H1 (cell line): Measurements from ENCODE around the gene DIP2C. TPM values are rescaled to one million over a fixed set of nuclear protein-coding genes. Genes with fewer than 3 reads are reported as not detected.

Source experiments
- CTCF ChIA-PET: fragments of 300-600 bp; sonication (Branson Sonifier 250); formaldehyde crosslinking; loops from one replicate; lab custom pipeline; 2021; ENCODE audit not compliant: partially characterized antibody; lab: Charles Lee
- POLR2A ChIA-PET: fragments of 300-600 bp; sonication (Branson Sonifier 250); formaldehyde crosslinking; loops from one replicate; lab custom pipeline; 2021; ENCODE audit warnings: inconsistent platforms; ENCODE audit not compliant: partially characterized antibody; lab: Charles Lee
- DNase-seq, 2 experiments: peaks; one replicate each; pipeline versions ENCODE4 v3.0.0 to v3.0.0-alpha.2; 2010 to 2022; ENCODE audit warnings: low spot score in 2 of 2, low read depth in 1 of 2, mixed read lengths in 1 of 2
- FAIRE-seq: peaks from 2 replicates; lab custom pipeline; 2011; peaks lifted over from hg19 to GRCh38; lab: Jason Lieb, UNC
- H2AFZ ChIP-seq: 2 replicates; pipeline ENCODE4 v1.8.1; 2012; ENCODE audit warnings: low read length, inconsistent platforms
- H2AK5ac ChIP-seq: 2 replicates; pipeline ENCODE4 v1.6.1; 2013; ENCODE audit warnings: low read depth, low read length
- H2BK120ac ChIP-seq: replicated peaks from 2 replicates; pipeline ENCODE3; 2013; ENCODE audit warnings: low read depth, low read length, inconsistent platforms
- H2BK12ac ChIP-seq: 2 replicates; pipeline ENCODE4 v1.6.1; 2013; ENCODE audit warnings: low read depth, low read length
- H2BK15ac ChIP-seq: 2 replicates; pipeline ENCODE4 v1.6.1; 2013; ENCODE audit warnings: low read length
- H2BK20ac ChIP-seq: 2 replicates; pipeline ENCODE4 v1.6.1; 2013; ENCODE audit warnings: low read length
- H2BK5ac ChIP-seq: 2 replicates; pipeline ENCODE4 v1.6.1; 2013; ENCODE audit warnings: low read depth, low read length
- H3K14ac ChIP-seq: 2 replicates; pipeline ENCODE4 v1.6.1; 2013; ENCODE audit warnings: inconsistent platforms; ENCODE audit not compliant: insufficient read length
- H3K18ac ChIP-seq: 2 replicates; pipeline ENCODE4 v1.6.1; 2013; ENCODE audit warnings: low read length; ENCODE audit errors: extremely low read depth
- H3K23ac ChIP-seq: 2 replicates; pipeline ENCODE4 v1.6.1; 2013; ENCODE audit warnings: inconsistent platforms; ENCODE audit not compliant: insufficient read length
- H3K23me2 ChIP-seq: 2 replicates; pipeline ENCODE4 v1.6.1; 2013; ENCODE audit warnings: low read depth, low read length
- H3K27ac ChIP-seq: 2 replicates; pipeline ENCODE4 v1.6.1; 2011; ENCODE audit warnings: low read depth, low read length, inconsistent platforms
- H3K27me3 ChIP-seq, 4 experiments: replicated peaks in 1 of 4; 1 replicate in 1 of 4; 2 replicates in 3 of 4; pipeline versions ENCODE4 v1.6.1 to v1.8.1; 2011 to 2013; ENCODE audit warnings: low read length in 3 of 4, mild to moderate bottlenecking in 3 of 4, inconsistent platforms in 2 of 4, mixed read lengths in 2 of 4, moderate library complexity in 1 of 4; ENCODE audit not compliant: control insufficient read depth in 3 of 4, insufficient read depth in 3 of 4; ENCODE audit errors: extremely low read depth in 1 of 4
- H3K36me3 ChIP-seq, 4 experiments: 2 replicates each; pipeline versions ENCODE4 v1.6.1 to v1.8.1; 2011 to 2013; ENCODE audit warnings: mild to moderate bottlenecking in 4 of 4, low read length in 3 of 4, moderate library complexity in 2 of 4, control low read depth in 1 of 4, inconsistent platforms in 1 of 4; ENCODE audit not compliant: insufficient read depth in 4 of 4, control insufficient read depth in 2 of 4
- H3K4ac ChIP-seq: replicated peaks from 2 replicates; pipeline ENCODE3; 2013; ENCODE audit warnings: low read length, low read depth, mixed read lengths, inconsistent platforms; ENCODE audit not compliant: insufficient read length
- H3K4me1 ChIP-seq, 4 experiments: replicated peaks in 1 of 4; 1 replicate in 1 of 4; 2 replicates in 3 of 4; pipeline versions ENCODE4 v1.6.1 to v1.8.1; 2011 to 2013; ENCODE audit warnings: low read length in 3 of 4, inconsistent platforms in 2 of 4, mixed read lengths in 1 of 4; ENCODE audit not compliant: insufficient read depth in 4 of 4, control insufficient read depth in 3 of 4
- H3K4me2 ChIP-seq, 2 experiments: 2 replicates each; pipeline versions ENCODE4 v1.6.1 to v1.8.1; 2011 to 2013; ENCODE audit warnings: low read depth in 2 of 2, low read length in 2 of 2, control low read depth in 1 of 2, inconsistent platforms in 1 of 2, mild to moderate bottlenecking in 1 of 2; ENCODE audit not compliant: insufficient read depth in 1 of 2
- H3K4me3 ChIP-seq, 4 experiments: fragments of 200-600, 300-600 bp in 1 of 4; sonication (generic), shearing (Covaris generic), sonication (Bioruptor Twin) in 1 of 4; 2 replicates each; pipeline versions ENCODE4 v1.5.1 to v1.8.1; 2011 to 2016; ENCODE audit warnings: low read length in 4 of 4, low read depth in 3 of 4, control low read depth in 2 of 4, inconsistent platforms in 2 of 4, mild to moderate bottlenecking in 2 of 4, mixed read lengths in 1 of 4, moderate library complexity in 1 of 4; ENCODE audit not compliant: insufficient read depth in 2 of 4; ENCODE audit errors: extremely low read depth in 1 of 4
- H3K56ac ChIP-seq: replicated peaks from 2 replicates; pipeline ENCODE3; 2013; ENCODE audit warnings: low read depth, mild to moderate bottlenecking, mixed read lengths, low read length, inconsistent platforms; ENCODE audit not compliant: insufficient read length
- H3K79me1 ChIP-seq: 2 replicates; pipeline ENCODE4 v1.6.1; 2013; ENCODE audit warnings: low read depth, low read length, control low read depth
- H3K79me2 ChIP-seq, 2 experiments: 2 replicates each; pipeline versions ENCODE4 v1.6.1 to v1.8.1; 2012 to 2013; ENCODE audit warnings: low read length in 2 of 2, mild to moderate bottlenecking in 2 of 2, inconsistent platforms in 1 of 2; ENCODE audit not compliant: insufficient read depth in 2 of 2, control insufficient read depth in 1 of 2
- H3K9ac ChIP-seq, 4 experiments: replicated peaks in 1 of 4; 1 replicate in 1 of 4; 2 replicates in 3 of 4; pipeline versions ENCODE4 v1.6.1 to v1.8.1; 2011 to 2013; ENCODE audit warnings: low read depth in 3 of 4, low read length in 3 of 4, control low read depth in 2 of 4, mild to moderate bottlenecking in 2 of 4, moderate library complexity in 2 of 4, inconsistent platforms in 1 of 4; ENCODE audit errors: extremely low read depth in 1 of 4
- H3K9me3 ChIP-seq, 2 experiments: 2 replicates each; pipeline versions ENCODE4 v1.6.1 to v1.8.1; 2012 to 2013; ENCODE audit warnings: mild to moderate bottlenecking in 2 of 2, moderate library complexity in 2 of 2, control low read depth in 1 of 2, inconsistent platforms in 1 of 2, low read depth in 1 of 2, low read length in 1 of 2, mixed read lengths in 1 of 2; ENCODE audit not compliant: insufficient read depth in 2 of 2
- H4K20me1 ChIP-seq, 2 experiments: replicated peaks in 1 of 2; 2 replicates each; pipeline versions ENCODE3 to v1.8.1; 2011 to 2013; ENCODE audit warnings: inconsistent platforms in 2 of 2, low read length in 2 of 2, mild to moderate bottlenecking in 1 of 2; ENCODE audit not compliant: insufficient read depth in 2 of 2, control insufficient read depth in 1 of 2
- H4K5ac ChIP-seq: 2 replicates; pipeline ENCODE4 v1.6.1; 2013; ENCODE audit warnings: low read length, low read depth, mixed read lengths, inconsistent platforms; ENCODE audit not compliant: insufficient read length
- H4K8ac ChIP-seq: 2 replicates; pipeline ENCODE4 v1.8.0; 2013; ENCODE audit warnings: mild to moderate bottlenecking, moderate library complexity, low read length, inconsistent platforms; ENCODE audit not compliant: insufficient read depth; ENCODE audit errors: extremely low read depth
- H4K91ac ChIP-seq: replicated peaks from 2 replicates; pipeline ENCODE3; 2013; ENCODE audit warnings: low read length, mixed read lengths, inconsistent platforms; ENCODE audit not compliant: insufficient read length
- CTBP2 ChIP-seq: IDR thresholded peaks from 2 replicates; pipeline ENCODE4 v1.7.0; 2011; ENCODE audit warnings: borderline replicate concordance, mild to moderate bottlenecking, moderate library complexity, mixed read lengths, low read length; ENCODE audit not compliant: insufficient read depth, insufficient read length
- JUND ChIP-seq: IDR thresholded peaks from 2 replicates; pipeline ENCODE4 v1.6.1; 2011; ENCODE audit warnings: mild to moderate bottlenecking, improper control_type of control experiment, low read length
- KDM4A ChIP-seq: IDR thresholded peaks from one replicate; pipeline ENCODE4 v1.7.1; 2012; ENCODE audit warnings: low read depth, mild to moderate bottlenecking, moderate library complexity, low read length, inconsistent platforms; ENCODE audit not compliant: severe bottlenecking
- WGBS, 2 experiments: shearing (Covaris generic) in 1 of 2; methylation state at CpG; one replicate each; pipeline versions ENCODE4 v1.1.6 to v1.1.7; 2013 to 2015; ENCODE audit warnings: low lambda C conversion rate in 2 of 2, mixed read lengths in 2 of 2, inconsistent platforms in 1 of 2, low coverage in 1 of 2, missing lambda C conversion rate in 1 of 2; ENCODE audit not compliant: insufficient replicate concordance in 2 of 2, insufficient coverage in 1 of 2, insufficient read length in 1 of 2; ENCODE audit errors: extremely low coverage in 1 of 2, missing lambda C conversion rate in 1 of 2; 5-methylcytosine and 5-hydroxymethylcytosine counted together
- polyA plus RNA-seq, 7 experiments: library from polyadenylated mRNA; depleted of rRNA in 3 of 7; stranded (reverse) in 5 of 7; unstranded in 2 of 7; fragments of >200 nt in 5 of 7; fragments of 200-250 nt in 2 of 7; gene quantifications; 1 replicate in 5 of 7; 2 replicates in 1 of 7; 4 replicates in 1 of 7; pipeline versions ENCODE4 v1.2.1 to v1.2.3, GENCODE V29; 2011 to 2013; ENCODE audit warnings: missing spikeins in 2 of 7, mixed read lengths in 2 of 7
- total RNA-seq: library from RNA; stranded (reverse); fragmentation: NEBNext Ultra II Directional; extraction: Animal tissue kit (Norgen Biotek cat#: 25700); gene quantifications from 2 replicates; pipeline ENCODE4 v1.2.1, GENCODE V29; 2021
- TF ChIP-seq, protein P1 (sequence below), 3 experiments: IDR thresholded peaks; 1 replicate in 2 of 3; 2 replicates in 1 of 3; pipeline versions ENCODE4 v1.5.1 to v1.6.1; 2011; ENCODE audit warnings: low read length in 3 of 3, mild to moderate bottlenecking in 3 of 3, inconsistent platforms in 2 of 3, low read depth in 1 of 3, moderate library complexity in 1 of 3; ENCODE audit not compliant: insufficient read depth in 1 of 3; ENCODE audit errors: control extremely low read depth in 1 of 3

The DIP2C gene
- total and polyA plus RNA-seq, 2 of the 8 experiments (the other 6 are each of a cell fraction or from before 2014, with no cell fraction given): 3.8 to 9.3 TPM

- 90% methylated on average over 19 of the region's 19 CpGs; no CpG with 5 or more reads in 1 of the 2 experiments for WGBS, 2 experiments
- Histone ChIP-seq H2BK20ac (no peak overlapping the region), H3K4me2 (no peak overlapping the region), H2BK120ac (no peak overlapping the region), H3K4me1 (no peaks in the 10 kb centered on the region; a peak in 2 of 7 replicates), H3K4me3 (no peak overlapping the region), H2BK15ac (no peak overlapping the region), H3K27me3 (no peaks in the 10 kb centered on the region), H3K4ac (no peak overlapping the region), H4K8ac (no peak overlapping the region), H3K18ac (no peak overlapping the region), H2BK12ac (no peak overlapping the region), H3K79me2 (peaks cover 0 to 15% of the 10 kb centered on the region in 2 experiments; a peak in 2 of 4 replicates), H2AK5ac (no peak overlapping the region), H4K5ac (no peak overlapping the region), H3K23me2 (no peaks in the 10 kb centered on the region), H3K9ac (no peak overlapping the region), H3K56ac (no peak overlapping the region), H3K27ac (no peak overlapping the region), H3K14ac (no peak overlapping the region), H3K9me3 (no peaks in the 10 kb centered on the region; a peak in 1 of 4 replicates), H2AFZ (no peak overlapping the region), H3K23ac (no peak overlapping the region), H2BK5ac (no peak overlapping the region), H4K91ac (no peak overlapping the region), H4K20me1 (peaks cover 6 to 15% of the 10 kb centered on the region in 2 experiments), H3K79me1 (peaks cover 8% of the 10 kb centered on the region; the same call in 1 of the 2 replicates), H3K36me3 (no peaks in the 10 kb centered on the region)
- ChIA-PET POLR2A (no interaction called here), CTCF (interaction anchor here (1.2 kb wide), 1 partner anchor 13 kb away, joined by 3 read pairs; no protein-coding TSS in a partner anchor)
- no peak for TF ChIP-seq KDM4A
- TF ChIP-seq, protein P1, sequence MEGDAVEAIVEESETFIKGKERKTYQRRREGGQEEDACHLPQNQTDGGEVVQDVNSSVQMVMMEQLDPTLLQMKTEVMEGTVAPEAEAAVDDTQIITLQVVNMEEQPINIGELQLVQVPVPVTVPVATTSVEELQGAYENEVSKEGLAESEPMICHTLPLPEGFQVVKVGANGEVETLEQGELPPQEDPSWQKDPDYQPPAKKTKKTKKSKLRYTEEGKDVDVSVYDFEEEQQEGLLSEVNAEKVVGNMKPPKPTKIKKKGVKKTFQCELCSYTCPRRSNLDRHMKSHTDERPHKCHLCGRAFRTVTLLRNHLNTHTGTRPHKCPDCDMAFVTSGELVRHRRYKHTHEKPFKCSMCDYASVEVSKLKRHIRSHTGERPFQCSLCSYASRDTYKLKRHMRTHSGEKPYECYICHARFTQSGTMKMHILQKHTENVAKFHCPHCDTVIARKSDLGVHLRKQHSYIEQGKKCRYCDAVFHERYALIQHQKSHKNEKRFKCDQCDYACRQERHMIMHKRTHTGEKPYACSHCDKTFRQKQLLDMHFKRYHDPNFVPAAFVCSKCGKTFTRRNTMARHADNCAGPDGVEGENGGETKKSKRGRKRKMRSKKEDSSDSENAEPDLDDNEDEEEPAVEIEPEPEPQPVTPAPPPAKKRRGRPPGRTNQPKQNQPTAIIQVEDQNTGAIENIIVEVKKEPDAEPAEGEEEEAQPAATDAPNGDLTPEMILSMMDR (IDR thresholded peaks at IDR 0.05; ENCODE audit: control extremely low read depth in 1 of 3, insufficient read depth in 1 of 3, low read depth in 1 of 3, low read length in 3 of 3): no peak
- no peak for TF ChIP-seq CTBP2
- no peak for TF ChIP-seq JUND
- FAIRE-seq (no peak), DNase-seq (no peak)
Observed at GRCh38 chr10:636769-637168, 52.7 kb downstream of the DIP2C start.
